Fibroblast of lung (primary cell): ENCODE data around the gene GARNL3. TPM values are rescaled to one million over a fixed set of nuclear protein-coding genes. Genes with fewer than 3 reads are reported as not detected.

Experiments
- DNase-seq, 2 donors: peaks; one replicate each; pipeline versions ENCODE4 v3.0.0 to v3.0.0-alpha.2; 2010; ENCODE audit warnings: low read depth in 2 of 2
- H2AFZ ChIP-seq: 2 replicates; pipeline ENCODE4 v1.5.1; 2012; ENCODE audit warnings: low read length, control low read depth, inconsistent platforms
- H3K27ac ChIP-seq: 2 replicates; pipeline ENCODE4 v1.5.1; 2011; ENCODE audit warnings: low read length, control low read depth; ENCODE audit not compliant: insufficient read depth
- H3K27me3 ChIP-seq: 2 replicates; pipeline ENCODE4 v1.5.1; 2011; ENCODE audit warnings: mild to moderate bottlenecking, low read length; ENCODE audit not compliant: control insufficient read depth, insufficient read depth
- H3K36me3 ChIP-seq: 2 replicates; pipeline ENCODE4 v1.5.1; 2011; ENCODE audit warnings: low read length; ENCODE audit not compliant: control insufficient read depth, insufficient read depth
- H3K4me1 ChIP-seq: 2 replicates; pipeline ENCODE4 v1.5.1; 2011; ENCODE audit warnings: low read length; ENCODE audit not compliant: control insufficient read depth, insufficient read depth; ENCODE audit errors: extremely low read depth
- H3K4me2 ChIP-seq: 2 replicates; pipeline ENCODE4 v1.5.1; 2011; ENCODE audit warnings: low read length, control low read depth; ENCODE audit not compliant: insufficient read depth; ENCODE audit errors: extremely low read depth
- H3K4me3 ChIP-seq, 4 experiments: fragments of 200-600 bp in 1 of 4; sonication (generic) in 1 of 4; replicated peaks in 1 of 4; 2 replicates each; pipeline ENCODE4 v1.5.1; 2011 to 2016; ENCODE audit warnings: low read length in 4 of 4, low read depth in 3 of 4, mild to moderate bottlenecking in 3 of 4, control low read depth in 2 of 4, inconsistent platforms in 1 of 4, mixed read lengths in 1 of 4; ENCODE audit not compliant: insufficient read depth in 1 of 4; ENCODE audit errors: control extremely low read depth in 1 of 4
- H3K79me2 ChIP-seq: 2 replicates; pipeline ENCODE4 v1.5.1; 2012; ENCODE audit warnings: mild to moderate bottlenecking, low read length, inconsistent platforms; ENCODE audit not compliant: control insufficient read depth, insufficient read depth
- H3K9ac ChIP-seq: 2 replicates; pipeline ENCODE4 v1.5.1; 2011; ENCODE audit warnings: mild to moderate bottlenecking, low read length, control low read depth; ENCODE audit not compliant: insufficient read depth
- H3K9me3 ChIP-seq: 2 replicates; pipeline ENCODE4 v1.5.1; 2012; ENCODE audit warnings: low read depth, low read length; ENCODE audit not compliant: control insufficient read depth, insufficient read depth
- H4K20me1 ChIP-seq: 2 replicates; pipeline ENCODE4 v1.5.1; 2011; ENCODE audit warnings: low read length; ENCODE audit not compliant: control insufficient read depth, insufficient read depth; ENCODE audit errors: extremely low read depth
- EZH2 ChIP-seq: IDR thresholded peaks from 2 replicates; pipeline ENCODE4 v1.5.1; 2012; ENCODE audit warnings: low read length, control low read depth, mild to moderate bottlenecking; ENCODE audit errors: missing control alignments
- polyA plus RNA-seq, 2 donors: library from polyadenylated mRNA; depleted of rRNA in 1 of 2; stranded (reverse) in 1 of 2; unstranded in 1 of 2; fragments of >200 nt; gene quantifications; 2 replicates each; pipeline ENCODE4 v1.2.1, GENCODE V29; 2011 to 2012; ENCODE audit warnings: missing spikeins in 1 of 2
- total RNA-seq: library from RNA; depleted of rRNA; stranded (reverse); fragments of >200 nt; gene quantifications from 2 replicates; pipeline ENCODE4 v1.2.1, GENCODE V29; 2014
- TF ChIP-seq, protein P1 (sequence below), 2 donors: IDR thresholded peaks in 1 of 2; conservative IDR thresholded peaks in 1 of 2; 1 replicate in 1 of 2; 2 replicates in 1 of 2; pipeline ENCODE4 v1.5.1; 2011 to 2012; ENCODE audit warnings: low read length in 2 of 2, control low read depth in 1 of 2, inconsistent platforms in 1 of 2, low read depth in 1 of 2, mild to moderate bottlenecking in 1 of 2

GARNL3 gene
- total and polyA plus RNA-seq, 2 donors (not counting 1 experiment from before 2014, with no cell fraction given) = 1.5 to 6.4 TPM

DNA sequence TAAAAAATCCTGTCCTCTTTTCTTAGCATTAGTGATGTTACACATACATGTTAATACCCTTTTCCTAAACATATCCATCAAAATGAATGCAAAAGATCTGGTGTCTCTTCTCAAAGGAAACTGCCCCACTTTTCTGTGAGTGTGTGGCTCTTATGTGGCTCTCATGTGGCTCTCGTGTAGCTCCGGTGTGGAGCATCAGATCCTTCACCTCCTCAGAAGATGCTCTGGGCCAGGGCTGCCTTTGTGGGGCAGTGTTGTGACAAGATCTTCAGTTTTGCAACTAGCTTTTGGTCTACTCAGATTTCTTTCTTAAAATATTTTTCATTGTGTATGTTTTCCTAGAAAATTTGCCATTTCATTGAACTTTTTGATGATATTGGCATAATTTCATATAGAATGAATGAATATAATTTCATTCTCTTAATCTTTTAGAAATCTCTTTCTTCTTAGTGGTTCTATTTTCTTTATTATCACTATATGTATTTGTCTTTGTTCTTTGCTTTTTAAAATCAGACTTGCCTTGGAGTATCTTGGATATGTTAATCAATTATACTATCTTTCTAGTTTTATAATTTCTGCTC lies 19.4 kb downstream of the GARNL3 start:
- H4K20me1 ChIP-seq = no peaks in the 10 kb centered on the region
- H3K4me3 ChIP-seq = no peak overlapping the region
- H3K9ac ChIP-seq = no peak overlapping the region
- no peak overlapping the region for H3K4me2 ChIP-seq
- no peak overlapping the region for H3K27ac ChIP-seq
- H2AFZ ChIP-seq = no peak overlapping the region
- TF ChIP-seq, protein P1, sequence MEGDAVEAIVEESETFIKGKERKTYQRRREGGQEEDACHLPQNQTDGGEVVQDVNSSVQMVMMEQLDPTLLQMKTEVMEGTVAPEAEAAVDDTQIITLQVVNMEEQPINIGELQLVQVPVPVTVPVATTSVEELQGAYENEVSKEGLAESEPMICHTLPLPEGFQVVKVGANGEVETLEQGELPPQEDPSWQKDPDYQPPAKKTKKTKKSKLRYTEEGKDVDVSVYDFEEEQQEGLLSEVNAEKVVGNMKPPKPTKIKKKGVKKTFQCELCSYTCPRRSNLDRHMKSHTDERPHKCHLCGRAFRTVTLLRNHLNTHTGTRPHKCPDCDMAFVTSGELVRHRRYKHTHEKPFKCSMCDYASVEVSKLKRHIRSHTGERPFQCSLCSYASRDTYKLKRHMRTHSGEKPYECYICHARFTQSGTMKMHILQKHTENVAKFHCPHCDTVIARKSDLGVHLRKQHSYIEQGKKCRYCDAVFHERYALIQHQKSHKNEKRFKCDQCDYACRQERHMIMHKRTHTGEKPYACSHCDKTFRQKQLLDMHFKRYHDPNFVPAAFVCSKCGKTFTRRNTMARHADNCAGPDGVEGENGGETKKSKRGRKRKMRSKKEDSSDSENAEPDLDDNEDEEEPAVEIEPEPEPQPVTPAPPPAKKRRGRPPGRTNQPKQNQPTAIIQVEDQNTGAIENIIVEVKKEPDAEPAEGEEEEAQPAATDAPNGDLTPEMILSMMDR (conservative IDR thresholded peaks at IDR 0.05 in 1 of 2, IDR thresholded peaks at IDR 0.05 in 1 of 2; ENCODE audit: low read depth in 1 of 2, low read length in 2 of 2) = peak; percentile 44 to 51
- TF ChIP-seq EZH2 = no peak
- no peaks in the 10 kb centered on the region for H3K79me2 ChIP-seq
- no peaks in the 10 kb centered on the region for H3K9me3 ChIP-seq
- no peaks in the 10 kb centered on the region for H3K27me3 ChIP-seq
- no peaks in the 10 kb centered on the region for H3K36me3 ChIP-seq
- peak; percentile 29 to 58 for DNase-seq
- no peaks in the 10 kb centered on the region for H3K4me1 ChIP-seq

DNA sequence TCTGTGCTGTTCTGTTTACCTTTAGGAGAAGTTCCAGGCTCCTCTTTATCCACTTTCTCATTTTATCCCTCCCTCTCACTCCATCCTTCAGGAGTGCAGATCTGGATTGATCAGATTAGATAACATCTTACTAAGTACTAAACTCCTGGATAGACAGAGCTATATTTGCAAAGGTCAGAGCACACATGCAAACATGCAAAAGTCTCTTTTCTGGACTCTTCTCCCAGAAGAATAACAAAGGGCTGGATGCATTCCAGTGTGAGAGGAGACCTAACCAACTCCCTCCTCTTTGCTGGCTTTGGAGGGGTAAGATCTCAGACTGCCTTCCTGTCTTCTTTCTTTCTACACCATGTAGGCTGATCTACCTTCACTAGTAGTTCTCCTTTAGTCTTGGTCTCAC lies 21.4 kb downstream of the GARNL3 start:
- H3K4me2 ChIP-seq = no peak overlapping the region
- H3K4me1 ChIP-seq = no peaks in the 10 kb centered on the region
- no peaks in the 10 kb centered on the region for H3K9me3 ChIP-seq
- H3K79me2 ChIP-seq = no peaks in the 10 kb centered on the region
- no peak overlapping the region for H2AFZ ChIP-seq
- no peaks in the 10 kb centered on the region for H3K27me3 ChIP-seq
- no peak overlapping the region for H3K4me3 ChIP-seq
- no peak overlapping the region for H3K9ac ChIP-seq
- TF ChIP-seq EZH2 = no peak
- TF ChIP-seq, protein P1 (conservative IDR thresholded peaks at IDR 0.05 in 1 of 2, IDR thresholded peaks at IDR 0.05 in 1 of 2; ENCODE audit: low read depth in 1 of 2, low read length in 2 of 2) = no peak
- no peak overlapping the region for H3K27ac ChIP-seq
- H4K20me1 ChIP-seq = no peaks in the 10 kb centered on the region
- no peaks in the 10 kb centered on the region for H3K36me3 ChIP-seq
- DNase-seq = no peak

DNA sequence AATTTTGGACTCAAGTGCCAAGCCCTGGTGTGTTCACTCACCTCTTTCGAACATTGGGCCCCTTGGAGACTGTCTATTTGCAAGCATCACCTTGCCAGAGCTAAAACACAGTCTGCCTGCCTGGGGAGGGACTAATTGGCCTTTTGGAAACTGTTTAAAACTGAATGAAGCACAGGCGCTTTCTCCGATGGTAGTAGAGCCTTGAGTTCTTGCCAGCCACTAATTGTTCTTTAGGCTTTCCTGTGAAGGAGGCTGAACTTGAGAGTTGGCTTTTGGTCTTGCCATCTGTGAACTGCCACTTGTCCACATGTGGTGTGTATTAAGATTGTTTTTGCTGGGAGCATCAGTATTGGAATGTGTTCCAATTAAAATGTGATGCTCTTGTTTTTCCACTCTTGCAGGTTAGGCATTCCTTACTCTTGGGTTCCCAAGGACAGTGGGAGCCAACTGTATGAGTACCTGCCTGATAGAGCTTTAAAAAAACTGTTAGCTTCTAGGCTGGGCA lies 26.0 kb downstream of the GARNL3 start:
- Histone ChIP-seq H3K4me2 (no peak overlapping the region), H3K79me2 (no peaks in the 10 kb centered on the region), H3K4me1 (no peaks in the 10 kb centered on the region), H3K27me3 (no peaks in the 10 kb centered on the region), H3K36me3 (no peaks in the 10 kb centered on the region), H4K20me1 (no peaks in the 10 kb centered on the region), H3K9me3 (no peaks in the 10 kb centered on the region), H3K27ac (no peak overlapping the region), H2AFZ (no peak overlapping the region), H3K4me3 (no peak overlapping the region), H3K9ac (no peak overlapping the region)
- TF ChIP-seq, protein P1 (conservative IDR thresholded peaks at IDR 0.05 in 1 of 2, IDR thresholded peaks at IDR 0.05 in 1 of 2; ENCODE audit: low read depth in 1 of 2, low read length in 2 of 2) = no peak
- no peak for TF ChIP-seq EZH2
- DNase-seq = no peak
